ENCODE results near the gene LY6G6F.

Gene LY6G6F

GRCh38 chr6:31742894-31743293 lies 36.2 kb downstream of the LY6G6F start:
- DNase-seq, result no peak

- no peak for DNase-seq
These were observed 37.8 kb downstream of the LY6G6F start for GRCh38 chr6:31744422-31744821.

- no peak for DNase-seq
These were observed 42.8 kb downstream of the LY6G6F start for GRCh38 chr6:31749301-31750036.

- DNase-seq, result no peak
These were observed 43.9 kb downstream of the LY6G6F start for GRCh38 chr6:31750411-31751022.

GRCh38 chr6:31752739-31753319 lies 46.2 kb downstream of the LY6G6F start:
- DNase-seq, result no peak

- no peak for DNase-seq
These were observed 51.6 kb downstream of the LY6G6F start for GRCh38 chr6:31758281-31758680.
